ENCODE measurements around the gene ANKMY1. TPM values are rescaled to one million over a fixed set of nuclear protein-coding genes. Genes with fewer than 3 reads are reported as not detected.

Gene ANKMY1
- total RNA-seq = 10 to 100 TPM; 22.4 to 27.9 TPM
- 15.8 TPM for polyA plus RNA-seq

DNA sequence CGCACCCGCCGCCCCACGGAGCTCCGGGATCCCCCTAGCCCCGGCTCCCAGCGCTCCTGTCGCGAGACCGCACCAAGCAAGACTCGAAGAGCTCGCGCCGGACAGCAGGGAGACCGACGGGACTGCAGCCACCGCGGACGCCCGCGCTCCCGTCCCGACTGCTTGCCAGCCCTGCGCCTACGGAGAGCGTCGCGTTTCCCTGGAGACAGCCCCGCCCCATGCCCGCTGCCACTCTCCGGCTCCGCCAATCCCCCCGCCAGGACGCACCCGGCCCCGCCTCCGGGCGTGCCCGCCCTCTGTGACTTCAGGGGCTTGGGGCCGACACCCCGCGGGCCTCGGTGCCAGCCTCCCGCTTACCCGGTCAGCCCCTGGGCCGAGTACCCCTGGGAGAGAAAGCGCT is at the start of gene ANKMY1:
TSS of gene ANKMY1 (minus strand) at position 181 of the 400 bp plus-strand sequence. CDS start 653 bp downstream, outside the sequence.
- Mint-ChIP-seq H3K4me1 (peaks cover 48 to 67% (median 55%) of the 10 kb centered on the region in 3 donors), H3K36me3 (peaks cover 0 to 43% (median 0%) of the 10 kb centered on the region in 3 donors), H3K27me3 (no peaks in the 10 kb centered on the region), H3K4me3 (peak within 1 kb of the TSS; percentile 58 to 90 (median 85)), H3K9me3 (no peaks in the 10 kb centered on the region), H3K27ac (peak within 1 kb of the TSS; percentile 42 to 97 (median 70))
- H3K9me3 ChIP-seq (ENCODE audit: low read length) = no peaks in the 10 kb centered on the region
- ChIA-PET CTCF (interaction anchor here (3.6 to 4.8 kb wide), 4 partner anchors 9 to 44 kb away, joined by 20 to 26 read pairs (median 24); partner anchors contain the start of gene CAPN10), POLR2A (interaction anchor here (1.1 to 1.9 kb wide), 3 partner anchors 8 to 28 kb away, joined by 3 to 10 read pairs (median 4); no protein-coding TSS in a partner anchor)
- peak; percentile 45 to 70 (median 53) for DNase-seq
- H3K27me3 ChIP-seq (ENCODE audit: insufficient read depth, low read length, poor library complexity, severe bottlenecking) = no peaks in the 10 kb centered on the region
- H3K36me3 ChIP-seq (ENCODE audit: insufficient read depth, low read length) = peaks cover 6% of the 10 kb centered on the region
- peak within 1 kb of the TSS; percentile 15 for H3K4me3 ChIP-seq (ENCODE audit: low read length)
- H3K4me1 ChIP-seq (ENCODE audit: insufficient read depth, low read length) = peaks cover 45% of the 10 kb centered on the region
- H3K27ac ChIP-seq (ENCODE audit: low read depth, low read length) = no peak within 1 kb of the TSS

DNA sequence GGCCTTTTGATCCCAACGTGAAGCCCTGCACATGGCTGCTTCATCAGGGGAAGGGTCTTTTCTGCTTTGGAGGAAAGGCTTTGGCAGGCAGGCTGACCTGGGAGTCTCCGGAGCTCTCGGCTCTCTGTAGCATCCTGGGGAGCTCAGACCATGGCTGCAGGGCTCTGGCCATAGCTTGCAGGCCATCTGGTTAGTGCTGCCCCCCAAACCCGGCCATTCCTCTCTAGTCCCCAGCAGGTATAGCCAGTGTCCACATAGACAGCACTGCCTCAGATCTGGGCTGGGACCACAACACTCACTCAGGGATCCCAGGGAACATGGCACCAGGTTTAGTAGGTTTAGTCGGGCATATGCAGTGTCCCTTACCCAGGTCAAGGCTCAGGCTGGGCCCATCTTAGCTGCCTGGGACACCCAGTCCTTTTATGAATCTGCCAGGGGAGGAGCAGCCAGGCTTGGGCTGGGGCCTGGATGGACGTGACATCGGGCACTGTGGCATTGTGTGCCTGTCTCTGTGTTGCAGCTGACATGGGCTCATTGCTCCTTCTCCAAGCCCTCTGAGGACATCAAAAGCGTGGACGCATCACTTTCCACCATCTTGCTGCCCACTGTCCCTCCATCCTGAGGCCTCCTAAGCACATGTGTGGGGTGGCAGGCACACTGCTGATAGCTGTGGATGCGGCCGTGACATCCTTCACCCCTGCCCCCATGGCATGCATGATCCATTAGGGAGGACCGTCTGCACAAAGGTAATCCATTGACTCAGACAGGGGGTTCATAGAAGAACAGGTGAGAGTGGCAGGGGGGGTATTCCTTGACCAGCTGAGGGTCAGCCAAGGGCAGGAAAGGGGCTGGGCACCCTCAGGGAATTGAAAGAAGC is 48.3 kb upstream of the ANKMY1 start:
- H3K36me3 Mint-ChIP-seq = peaks cover 0 to 11% (median 2%) of the 10 kb centered on the region in 3 donors
- ChIA-PET POLR2A (no interaction called here), CTCF (no interaction called here)
- no peak overlapping the region for H3K4me3 Mint-ChIP-seq
- peak overlapping the region in 3 of 8 donors; percentile 29 to 83 (median 83) for H3K27ac Mint-ChIP-seq
- DNase-seq = peak in 1 of 5 donors; percentile 30
- H3K27me3 Mint-ChIP-seq = no peaks in the 10 kb centered on the region
- H3K4me1 Mint-ChIP-seq = peaks cover 0 to under 1% (median 0%) of the 10 kb centered on the region in 3 donors
- H3K4me3 ChIP-seq (ENCODE audit: low read length) = no peak overlapping the region
- H3K4me1 ChIP-seq (ENCODE audit: insufficient read depth, low read length) = no peaks in the 10 kb centered on the region
- H3K9me3 Mint-ChIP-seq = no peaks in the 10 kb centered on the region
- H3K27ac ChIP-seq (ENCODE audit: low read depth, low read length) = no peak overlapping the region
- no peaks in the 10 kb centered on the region for H3K9me3 ChIP-seq (ENCODE audit: low read length)
- no peaks in the 10 kb centered on the region for H3K36me3 ChIP-seq (ENCODE audit: insufficient read depth, low read length)
- no peaks in the 10 kb centered on the region for H3K27me3 ChIP-seq (ENCODE audit: insufficient read depth, low read length, poor library complexity, severe bottlenecking)

- peak overlapping the region in 4 of 8 donors; percentile 29 to 83 (median 42) for H3K27ac Mint-ChIP-seq
- Histone ChIP-seq H3K27me3 (ENCODE audit: insufficient read depth, low read length, poor library complexity, severe bottlenecking) (no peaks in the 10 kb centered on the region), H3K9me3 (ENCODE audit: low read length) (no peaks in the 10 kb centered on the region), H3K4me3 (ENCODE audit: low read length) (no peak overlapping the region), H3K36me3 (ENCODE audit: insufficient read depth, low read length) (no peaks in the 10 kb centered on the region), H3K4me1 (ENCODE audit: insufficient read depth, low read length) (no peaks in the 10 kb centered on the region), H3K27ac (ENCODE audit: low read depth, low read length) (no peak overlapping the region)
- peaks cover 0 to 17% (median 2%) of the 10 kb centered on the region in 3 donors for H3K36me3 Mint-ChIP-seq
- H3K9me3 Mint-ChIP-seq = no peaks in the 10 kb centered on the region
- CTCF ChIA-PET = no interaction called here
- DNase-seq = peak in 1 of 5 donors; percentile 31
- no peaks in the 10 kb centered on the region for H3K4me1 Mint-ChIP-seq
- no peaks in the 10 kb centered on the region for H3K27me3 Mint-ChIP-seq
- no peak overlapping the region for H3K4me3 Mint-ChIP-seq
- POLR2A ChIA-PET = no interaction called here
Measured at GRCh38 chr2:240604939-240605716, 47.3 kb upstream of the ANKMY1 start.

DNA sequence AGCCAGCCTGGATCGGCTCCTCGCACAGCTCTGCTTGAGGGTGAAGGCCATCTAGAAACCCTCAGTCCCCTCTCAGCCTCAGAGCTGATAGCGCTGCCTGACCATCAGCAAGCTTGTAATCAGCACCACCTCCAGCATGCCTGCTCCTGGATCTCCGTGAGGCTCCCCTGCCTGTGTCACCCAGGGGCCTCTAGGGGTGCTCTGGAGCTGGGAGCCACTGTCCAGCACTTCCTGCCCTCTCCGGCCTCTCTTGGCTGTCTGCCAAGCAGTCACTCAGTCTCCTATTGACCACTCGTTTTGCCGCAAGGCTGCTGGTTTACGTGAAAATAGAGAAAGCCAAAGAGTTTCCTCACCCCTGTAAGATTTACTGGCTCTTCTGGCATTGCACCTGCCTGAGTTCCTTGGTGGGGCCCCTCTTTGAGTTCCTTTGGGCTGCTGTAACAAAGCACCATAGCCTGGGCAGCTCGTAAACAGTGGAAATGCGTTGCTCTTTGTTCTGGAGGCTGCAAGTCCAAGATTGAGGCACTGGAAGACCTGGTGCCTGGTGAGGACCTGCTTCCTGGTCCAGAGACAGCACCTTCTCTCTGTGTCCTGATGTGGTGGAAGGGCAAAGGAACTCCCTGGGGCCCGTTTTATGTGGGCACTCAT is 46.6 kb upstream of the ANKMY1 start:
- Histone ChIP-seq H3K27me3 (ENCODE audit: insufficient read depth, low read length, poor library complexity, severe bottlenecking) (no peaks in the 10 kb centered on the region), H3K4me1 (ENCODE audit: insufficient read depth, low read length) (no peaks in the 10 kb centered on the region), H3K4me3 (ENCODE audit: low read length) (no peak overlapping the region), H3K27ac (ENCODE audit: low read depth, low read length) (no peak overlapping the region), H3K9me3 (ENCODE audit: low read length) (no peaks in the 10 kb centered on the region), H3K36me3 (ENCODE audit: insufficient read depth, low read length) (no peaks in the 10 kb centered on the region)
- DNase-seq = peak in 1 of 5 donors; percentile 39
- Mint-ChIP-seq H3K4me3 (no peak overlapping the region), H3K4me1 (no peaks in the 10 kb centered on the region), H3K27me3 (no peaks in the 10 kb centered on the region), H3K27ac (peak overlapping the region in 5 of 8 donors; percentile 33 to 83 (median 51)), H3K36me3 (peaks cover 0 to 24% (median 2%) of the 10 kb centered on the region in 3 donors), H3K9me3 (no peaks in the 10 kb centered on the region)
- CTCF ChIA-PET = no interaction called here
- POLR2A ChIA-PET = no interaction called here

DNA sequence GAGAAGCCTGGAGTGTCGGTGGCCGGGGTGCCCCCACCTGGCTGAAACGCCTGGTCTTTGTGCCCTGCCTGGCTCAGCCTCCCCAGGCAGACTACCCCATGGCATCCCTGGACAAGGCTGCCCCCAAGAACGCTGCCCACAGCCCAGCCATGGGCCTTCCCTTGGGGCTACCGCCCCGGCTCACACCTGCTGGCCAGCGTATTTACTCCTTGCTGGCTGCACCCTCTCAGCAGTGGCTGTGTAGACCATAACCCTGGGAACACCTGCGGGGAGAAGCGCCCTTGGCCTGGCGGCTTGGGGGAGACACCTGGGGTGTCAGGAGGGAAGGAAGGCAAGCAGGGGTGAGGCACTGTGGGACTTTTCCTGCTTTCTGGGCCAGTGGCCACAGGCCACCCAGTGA is 46.1 kb upstream of the ANKMY1 start:
- no peak overlapping the region for H3K27ac ChIP-seq (ENCODE audit: low read depth, low read length)
- Mint-ChIP-seq H3K36me3 (peaks cover 0 to 30% (median 0%) of the 10 kb centered on the region in 3 donors), H3K27ac (peak overlapping the region in 1 of 8 donors; percentile 43), H3K4me3 (no peak overlapping the region), H3K27me3 (no peaks in the 10 kb centered on the region), H3K9me3 (no peaks in the 10 kb centered on the region), H3K4me1 (no peaks in the 10 kb centered on the region)
- H3K9me3 ChIP-seq (ENCODE audit: low read length) = no peaks in the 10 kb centered on the region
- peak in 1 of 5 donors; percentile 45 for DNase-seq
- no peaks in the 10 kb centered on the region for H3K27me3 ChIP-seq (ENCODE audit: insufficient read depth, low read length, poor library complexity, severe bottlenecking)
- POLR2A ChIA-PET = no interaction called here
- H3K4me3 ChIP-seq (ENCODE audit: low read length) = no peak overlapping the region
- CTCF ChIA-PET = interaction anchor here (1.2 kb wide), 1 partner anchor 90 kb away, joined by 3 read pairs; no protein-coding TSS in a partner anchor
- no peaks in the 10 kb centered on the region for H3K4me1 ChIP-seq (ENCODE audit: insufficient read depth, low read length)
- H3K36me3 ChIP-seq (ENCODE audit: insufficient read depth, low read length) = no peaks in the 10 kb centered on the region

DNA sequence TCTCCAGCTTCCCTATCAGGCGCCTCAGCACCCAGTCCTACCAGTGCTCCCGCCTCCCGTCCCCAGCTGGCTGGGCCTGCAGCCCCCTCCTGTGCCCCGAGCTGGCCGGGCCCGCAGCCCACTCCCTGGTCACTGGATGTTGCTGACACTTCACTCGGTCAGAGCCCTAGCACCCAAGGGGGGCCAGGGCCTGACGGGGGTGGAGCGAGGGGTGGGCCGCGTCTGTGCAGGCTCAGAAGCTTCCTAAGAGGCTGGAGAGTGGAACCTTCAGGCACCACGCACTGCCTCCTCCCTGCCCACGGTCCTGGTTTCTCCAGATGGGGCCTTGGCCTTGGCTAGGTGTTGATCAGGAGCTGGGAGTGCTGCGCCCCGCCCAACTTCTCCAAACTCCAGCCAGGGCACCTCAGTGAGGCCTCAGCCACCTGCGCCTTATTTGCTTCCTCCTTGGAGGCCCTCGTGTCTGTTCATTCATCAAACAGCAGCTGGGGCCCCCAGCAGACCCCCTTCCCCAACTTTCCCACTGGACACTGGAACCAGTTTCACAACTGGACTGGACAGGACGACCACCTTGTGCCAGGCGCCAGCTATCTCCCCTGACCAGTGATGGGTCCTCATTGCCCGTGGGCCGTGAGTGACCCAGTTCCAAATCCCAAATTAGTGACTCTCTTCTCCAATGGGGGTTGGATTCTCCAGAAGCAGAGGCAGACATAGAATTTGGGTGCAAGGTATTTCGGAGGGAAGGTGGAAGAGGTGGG is 45.5 kb upstream of the ANKMY1 start:
- H3K36me3 ChIP-seq (ENCODE audit: insufficient read depth, low read length) = no peaks in the 10 kb centered on the region
- CTCF ChIA-PET = interaction anchor here (0.7 to 1.2 kb wide), 2 partner anchors 16 to 89 kb away, joined by 3 read pairs; no protein-coding TSS in a partner anchor

More for the DNA sequence above, 45.5 kb upstream of the ANKMY1 start:
- DNase-seq = peak in 1 of 5 donors; percentile 41
- Histone ChIP-seq H3K4me3 (ENCODE audit: low read length) (no peak overlapping the region), H3K4me1 (ENCODE audit: insufficient read depth, low read length) (no peaks in the 10 kb centered on the region), H3K9me3 (ENCODE audit: low read length) (no peaks in the 10 kb centered on the region), H3K27me3 (ENCODE audit: insufficient read depth, low read length, poor library complexity, severe bottlenecking) (no peaks in the 10 kb centered on the region), H3K27ac (ENCODE audit: low read depth, low read length) (no peak overlapping the region)
- H3K36me3 Mint-ChIP-seq = peaks cover 0 to 35% (median 0%) of the 10 kb centered on the region in 3 donors
- no peaks in the 10 kb centered on the region for H3K4me1 Mint-ChIP-seq
- peak overlapping the region in 2 of 8 donors; percentile 78 to 90 for H3K27ac Mint-ChIP-seq
- no peaks in the 10 kb centered on the region for H3K9me3 Mint-ChIP-seq
- H3K4me3 Mint-ChIP-seq = no peak overlapping the region
- POLR2A ChIA-PET = no interaction called here
- H3K27me3 Mint-ChIP-seq = no peaks in the 10 kb centered on the region

All from CD8-positive, alpha-beta memory T cell (primary cell).